Activated naive CD8-positive, alpha-beta T cell (primary cell): ENCODE data around the gene IPO9.

ENCODE experiments used
- H3K27ac Mint-ChIP-seq: one replicate; pipeline ENCODE4 v1.8.0; 2021; ENCODE audit warnings: mixed read lengths
- H3K27me3 Mint-ChIP-seq: one replicate; pipeline ENCODE4 v1.8.0; 2021; ENCODE audit warnings: mixed read lengths
- H3K36me3 Mint-ChIP-seq: one replicate; pipeline ENCODE4 v1.8.0; 2021; ENCODE audit warnings: mixed read lengths
- H3K4me1 Mint-ChIP-seq: one replicate; pipeline ENCODE4 v1.8.0; 2021; ENCODE audit warnings: low read depth, mixed read lengths
- H3K4me3 Mint-ChIP-seq: one replicate; pipeline ENCODE4 v1.8.0; 2021; ENCODE audit warnings: mild to moderate bottlenecking, mixed read lengths
- H3K9me3 Mint-ChIP-seq: one replicate; pipeline ENCODE4 v1.8.0; 2021; ENCODE audit warnings: low read depth, mixed read lengths

The IPO9 gene

GRCh38 chr1:201792534-201793305 is 36.2 kb upstream of the IPO9 start:
- H3K27me3 Mint-ChIP-seq: no peaks in the 10 kb centered on the region
- no peak overlapping the region for H3K27ac Mint-ChIP-seq
- H3K36me3 Mint-ChIP-seq: peaks cover 4% of the 10 kb centered on the region

GRCh38 chr1:201793306-201793925 is 35.5 kb upstream of the IPO9 start:
- Mint-ChIP-seq H3K27me3 (no peaks in the 10 kb centered on the region), H3K9me3 (no peaks in the 10 kb centered on the region), H3K36me3 (peaks cover 7% of the 10 kb centered on the region), H3K4me1 (no peaks in the 10 kb centered on the region), H3K27ac (no peak overlapping the region), H3K4me3 (no peak overlapping the region)

More at GRCh38 chr1:201792534-201793305, 36.2 kb upstream of the IPO9 start:
- H3K4me1 Mint-ChIP-seq: no peaks in the 10 kb centered on the region
- no peaks in the 10 kb centered on the region for H3K9me3 Mint-ChIP-seq
- H3K4me3 Mint-ChIP-seq: no peak overlapping the region

- H3K27me3 Mint-ChIP-seq: no peaks in the 10 kb centered on the region
- H3K4me1 Mint-ChIP-seq: no peaks in the 10 kb centered on the region
- H3K36me3 Mint-ChIP-seq: peaks cover 9% of the 10 kb centered on the region
- H3K9me3 Mint-ChIP-seq: no peaks in the 10 kb centered on the region
- no peak overlapping the region for H3K4me3 Mint-ChIP-seq
- H3K27ac Mint-ChIP-seq: no peak overlapping the region
These were observed 33.9 kb upstream of the IPO9 start for GRCh38 chr1:201795066-201795465.

- peaks cover 9% of the 10 kb centered on the region for H3K36me3 Mint-ChIP-seq
These were observed 28.7 kb upstream of the IPO9 start for GRCh38 chr1:201800246-201800645.

GRCh38 chr1:201806801-201807200 is 22.2 kb upstream of the IPO9 start:
- Mint-ChIP-seq H3K9me3 (no peaks in the 10 kb centered on the region), H3K36me3 (peaks cover 8% of the 10 kb centered on the region), H3K27ac (no peak overlapping the region), H3K27me3 (no peaks in the 10 kb centered on the region), H3K4me3 (no peak overlapping the region), H3K4me1 (no peaks in the 10 kb centered on the region)

More at GRCh38 chr1:201800246-201800645, 28.7 kb upstream of the IPO9 start:
- Mint-ChIP-seq H3K9me3 (no peaks in the 10 kb centered on the region), H3K27me3 (no peaks in the 10 kb centered on the region), H3K4me1 (no peaks in the 10 kb centered on the region), H3K27ac (no peak overlapping the region), H3K4me3 (no peak overlapping the region)

- Mint-ChIP-seq H3K27me3 (no peaks in the 10 kb centered on the region), H3K27ac (no peak overlapping the region), H3K4me1 (no peaks in the 10 kb centered on the region), H3K36me3 (peaks cover 11% of the 10 kb centered on the region), H3K4me3 (no peak overlapping the region), H3K9me3 (no peaks in the 10 kb centered on the region)
These were observed 20.9 kb upstream of the IPO9 start for GRCh38 chr1:201807958-201808632.

GRCh38 chr1:201808633-201808990 is 20.3 kb upstream of the IPO9 start:
- Mint-ChIP-seq H3K27me3 (no peaks in the 10 kb centered on the region), H3K9me3 (no peaks in the 10 kb centered on the region), H3K36me3 (peaks cover 11% of the 10 kb centered on the region), H3K27ac (no peak overlapping the region), H3K4me1 (no peaks in the 10 kb centered on the region), H3K4me3 (no peak overlapping the region)

GRCh38 chr1:201809876-201810275 is 19.1 kb upstream of the IPO9 start:
- H3K27ac Mint-ChIP-seq: no peak overlapping the region
- H3K4me1 Mint-ChIP-seq: no peaks in the 10 kb centered on the region
- no peaks in the 10 kb centered on the region for H3K27me3 Mint-ChIP-seq
- no peak overlapping the region for H3K4me3 Mint-ChIP-seq
- H3K36me3 Mint-ChIP-seq: peaks cover 11% of the 10 kb centered on the region
- no peaks in the 10 kb centered on the region for H3K9me3 Mint-ChIP-seq

- Mint-ChIP-seq H3K4me1 (no peaks in the 10 kb centered on the region), H3K36me3 (peaks cover 11% of the 10 kb centered on the region), H3K4me3 (no peak overlapping the region), H3K9me3 (no peaks in the 10 kb centered on the region), H3K27ac (no peak overlapping the region), H3K27me3 (no peaks in the 10 kb centered on the region)
These were observed 18.3 kb upstream of the IPO9 start for GRCh38 chr1:201810466-201811216.

- H3K27me3 Mint-ChIP-seq: no peaks in the 10 kb centered on the region
- peaks cover 11% of the 10 kb centered on the region for H3K36me3 Mint-ChIP-seq
- no peak overlapping the region for H3K4me3 Mint-ChIP-seq
- H3K4me1 Mint-ChIP-seq: no peaks in the 10 kb centered on the region
- H3K9me3 Mint-ChIP-seq: no peaks in the 10 kb centered on the region
- H3K27ac Mint-ChIP-seq: no peak overlapping the region
These were observed 15.7 kb upstream of the IPO9 start for GRCh38 chr1:201813226-201813625.

GRCh38 chr1:201816309-201816854 is 12.6 kb upstream of the IPO9 start:
- Mint-ChIP-seq H3K9me3 (no peaks in the 10 kb centered on the region), H3K27ac (no peak overlapping the region), H3K4me1 (no peaks in the 10 kb centered on the region), H3K4me3 (no peak overlapping the region), H3K36me3 (peaks cover 10% of the 10 kb centered on the region), H3K27me3 (no peaks in the 10 kb centered on the region)

GRCh38 chr1:201818971-201819750 is 9.8 kb upstream of the IPO9 start:
- no peaks in the 10 kb centered on the region for H3K9me3 Mint-ChIP-seq
- H3K4me1 Mint-ChIP-seq: no peaks in the 10 kb centered on the region
- H3K27me3 Mint-ChIP-seq: no peaks in the 10 kb centered on the region
- H3K36me3 Mint-ChIP-seq: peaks cover 6% of the 10 kb centered on the region
- H3K4me3 Mint-ChIP-seq: no peak overlapping the region
- H3K27ac Mint-ChIP-seq: no peak overlapping the region

- Mint-ChIP-seq H3K36me3 (peaks cover 6% of the 10 kb centered on the region), H3K4me3 (no peak overlapping the region), H3K27ac (no peak overlapping the region), H3K4me1 (no peaks in the 10 kb centered on the region), H3K27me3 (no peaks in the 10 kb centered on the region), H3K9me3 (no peaks in the 10 kb centered on the region)
These were observed 8.5 kb upstream of the IPO9 start for GRCh38 chr1:201820413-201820812.

- Mint-ChIP-seq H3K9me3 (no peaks in the 10 kb centered on the region), H3K4me1 (peaks cover 12% of the 10 kb centered on the region), H3K27me3 (no peaks in the 10 kb centered on the region), H3K4me3 (no peak overlapping the region), H3K36me3 (peaks cover 3% of the 10 kb centered on the region), H3K27ac (no peak overlapping the region)
These were observed 3.7 kb upstream of the IPO9 start for GRCh38 chr1:201825245-201825644.
